K562 (cell line): ENCODE data around the gene BACE1. TPM values are rescaled to one million over a fixed set of nuclear protein-coding genes. Genes with fewer than 3 reads are reported as not detected.

Experiments
- ATAC-seq: fragments of 200-7000 bp; cut with Tn5 transposase; 3 replicates; pipeline ENCODE4 v1.9.1; 2020; ENCODE audit warnings: moderate library complexity
- BruUV-seq: library from RNA; stranded (reverse); fragments of 400-500 nt; replicated peaks from 2 replicates; lab custom pipeline; 2021; lab: Mats Ljungman, UMichigan
- CTCF ChIA-PET: fragments of 300-600 bp; formaldehyde crosslinking; extraction: SDS; loops from one replicate; lab custom pipeline; 2021; ENCODE audit warnings: low intra/inter-chr PET ratio; lab: Yijun Ruan, JAX
- POLR2A ChIA-PET: fragments of 300-600, 350-650 bp; sonication (Branson Sonifier 250); formaldehyde crosslinking; extraction: SDS; loops from one replicate; lab custom pipeline; 2021; ENCODE audit warnings: antibody characterized with exemption, inconsistent platforms; lab: Yijun Ruan, JAX
- DNase-seq, 4 experiments: peaks; one replicate each; pipeline versions ENCODE4 v3.0.0 to v3.0.0-alpha.2; 2011 to 2018; ENCODE audit warnings: low spot score in 3 of 4, mixed read lengths in 3 of 4; ENCODE audit errors: extremely low read depth in 1 of 4
- FAIRE-seq: peaks from 2 replicates; lab custom pipeline; 2011; peaks lifted over from hg19 to GRCh38; lab: Jason Lieb, UNC
- H2AFZ ChIP-seq: 2 replicates; pipeline ENCODE4 v1.6.0; 2011; ENCODE audit warnings: low read depth, low read length, control low read depth, inconsistent platforms
- H3K27ac ChIP-seq: fragments of 200-600 bp; 3 replicates; pipeline ENCODE4 v1.8.0; 2011; ENCODE audit warnings: low read depth, mild to moderate bottlenecking, control low read depth, inconsistent platforms, low read length, moderate library complexity, mixed read lengths; ENCODE audit errors: extremely low read depth
- H3K27me3 ChIP-seq, 2 experiments: fragments of 300-600 bp in 1 of 2; 2 replicates in 1 of 2; 3 replicates in 1 of 2; pipeline versions ENCODE4 v1.6.0 to v1.8.0; 2011; ENCODE audit warnings: inconsistent platforms in 2 of 2, low read length in 2 of 2, mild to moderate bottlenecking in 1 of 2, mixed read lengths in 1 of 2, moderate library complexity in 1 of 2; ENCODE audit not compliant: control insufficient read depth in 2 of 2, insufficient read depth in 2 of 2
- H3K36me3 ChIP-seq: fragments of 300-600 bp; 3 replicates; pipeline ENCODE4 v1.8.0; 2011; ENCODE audit warnings: mild to moderate bottlenecking, low read length, inconsistent platforms; ENCODE audit not compliant: control insufficient read depth, insufficient read depth
- H3K4me1 ChIP-seq, 2 experiments: fragments of 200-600 bp in 1 of 2; replicated peaks in 1 of 2; 2 replicates in 1 of 2; 3 replicates in 1 of 2; pipeline versions ENCODE4 v1.5.1 to v1.8.0; 2011; ENCODE audit warnings: inconsistent platforms in 2 of 2, low read length in 2 of 2, mild to moderate bottlenecking in 1 of 2, mixed read lengths in 1 of 2, moderate library complexity in 1 of 2; ENCODE audit not compliant: control insufficient read depth in 2 of 2, insufficient read depth in 2 of 2
- H3K4me2 ChIP-seq: 2 replicates; pipeline ENCODE4 v1.6.1; 2011; ENCODE audit warnings: low read length, control low read depth, inconsistent platforms, mixed read lengths; ENCODE audit not compliant: insufficient read depth
- H3K4me3 ChIP-seq: fragments of 200-600 bp; sonication (generic), shearing (Covaris generic); 2 replicates; pipeline ENCODE4 v1.5.1; 2016; ENCODE audit warnings: control low read depth, inconsistent platforms
- H3K79me2 ChIP-seq: fragments of 200-600 bp; 3 replicates; pipeline ENCODE4 v1.8.0; 2011; ENCODE audit warnings: low read length, inconsistent platforms; ENCODE audit not compliant: control insufficient read depth, insufficient read depth
- H3K9ac ChIP-seq, 2 experiments: 2 replicates each; pipeline versions ENCODE4 v1.6.0 to v1.6.1; 2011; ENCODE audit warnings: low read depth in 2 of 2, low read length in 2 of 2, control low read depth in 1 of 2, inconsistent platforms in 1 of 2, mild to moderate bottlenecking in 1 of 2, mixed read lengths in 1 of 2; ENCODE audit not compliant: insufficient read depth in 1 of 2
- H3K9me1 ChIP-seq: one replicate; pipeline ENCODE4 v1.6.0; 2011; ENCODE audit warnings: inconsistent platforms, mild to moderate bottlenecking, low read length, moderate library complexity; ENCODE audit not compliant: control insufficient read depth, insufficient read depth
- H3K9me3 ChIP-seq: replicated peaks from 2 replicates; pipeline ENCODE4 v1.5.1; 2011; ENCODE audit warnings: low read depth, low read length, inconsistent platforms; ENCODE audit not compliant: control insufficient read depth, insufficient read depth
- H4K20me1 ChIP-seq: replicated peaks from 2 replicates; pipeline ENCODE4 v1.6.1; 2011; ENCODE audit warnings: low read length, inconsistent platforms, mixed read lengths; ENCODE audit not compliant: control insufficient read depth, insufficient read depth
- SREBF2 ChIP-seq: sonication (generic); formaldehyde crosslinking; IDR thresholded peaks from 2 replicates; pipeline ENCODE4 v1.4.0; 2020; ENCODE audit warnings: mild to moderate bottlenecking, missing genetic modification reagents
- ZBTB40 ChIP-seq, 2 experiments: fragments of 450-650 bp in 1 of 2; sonication (generic) in 1 of 2; formaldehyde crosslinking in 1 of 2; IDR thresholded peaks; 2 replicates each; pipeline versions ENCODE4 v1.7.1 to v1.9.0; 2016 to 2022; ENCODE audit warnings: inconsistent platforms in 1 of 2, mild to moderate bottlenecking in 1 of 2, missing genetic modification reagents in 1 of 2
- ZNF384 ChIP-seq: IDR thresholded peaks from 2 replicates; pipeline ENCODE4 v1.6.1; 2012; ENCODE audit warnings: low read depth, low read length, improper control_type of control experiment
- WGBS: fragments of 100-300 bp; shearing (Covaris generic); methylation state at CpG from one replicate; pipeline ENCODE4 v1.1.6; 2016; ENCODE audit warnings: low coverage, mixed read lengths; ENCODE audit not compliant: insufficient coverage; ENCODE audit errors: missing lambda C conversion rate; 5-methylcytosine and 5-hydroxymethylcytosine counted together
- in situ Hi-C: fragments of 300-500 bp; cut with MboI; formaldehyde crosslinking; loops from 4 replicates; pipeline ENCODE4 v1.15.0; 2018; ENCODE audit warnings: inconsistent platforms, mixed read lengths
- intact Hi-C: fragments of 100-400 bp; cut with micrococcal nuclease; formaldehyde crosslinking; loops from 2 replicates; pipeline ENCODE4 v1.14.2; 2022
- polyA plus RNA-seq, 8 experiments: library from polyadenylated mRNA; depleted of rRNA in 4 of 8; stranded (reverse) in 5 of 8; unstranded in 3 of 8; fragments of >200 nt; fragmentation: Nextera tagmentation in 2 of 8; fragmentation: Illumina TruSeq in 1 of 8; extraction: Ambion mirVana in 2 of 8; extraction: Trizol in 1 of 8; gene quantifications; 2 replicates each; pipeline versions ENCODE4 v1.2.1 to v1.2.3, GENCODE V29; 2011 to 2014; ENCODE audit warnings: inconsistent platforms in 1 of 8, missing spikeins in 1 of 8
- total RNA-seq, 7 experiments: library from RNA; depleted of rRNA in 6 of 7; stranded (reverse); fragments of >200 nt in 6 of 7; fragmentation: Illumina TruSeq in 2 of 7; extraction: Trizol in 2 of 7; gene quantifications; 2 replicates each; pipeline versions ENCODE4 v1.2.1 to v1.2.3, GENCODE V29; 2011 to 2021; ENCODE audit warnings: low replicate concordance in 1 of 7

BACE1 gene
- total and polyA plus RNA-seq, 9 of the 15 experiments (the other 6 are each of a cell fraction or from before 2014, with no cell fraction given) = 0.01 to 0.25 (median 0.16) TPM; not detected in 5

GRCh38 chr11:117335399-117335798, 19.3 kb upstream of the BACE1 start:
- intact Hi-C loops (no loop called here), in situ Hi-C loops (no loop called here)
- Histone ChIP-seq H3K4me2 (no peak overlapping the region), H3K27ac (no peak overlapping the region), H3K4me1 (no peaks in the 10 kb centered on the region), H3K9me3 (no peaks in the 10 kb centered on the region), H3K9me1 (no peaks in the 10 kb centered on the region), H3K9ac (peak overlapping the region in 1 of 2 experiments; percentile 21; a peak in 1 of 4 replicates), H2AFZ (no peak overlapping the region), H3K4me3 (no peak overlapping the region), H4K20me1 (0 out of 2 replicates have a peak, but pooled peaks cover 3% of the 10 kb centered on the region), H3K79me2 (no peaks in the 10 kb centered on the region), H3K27me3 (no peaks in the 10 kb centered on the region), H3K36me3 (0 out of 3 replicates have a peak, but pooled peaks cover 2% of the 10 kb centered on the region)
- no peak for DNase-seq
- FAIRE-seq = no peak
- CTCF ChIA-PET = no interaction called here
- POLR2A ChIA-PET = interaction anchor here (0.6 to 1.2 kb wide), 3 partner anchors 9 to 122 kb away, joined by 3 read pairs; no protein-coding TSS in a partner anchor
- no peak for TF ChIP-seq SREBF2
- peak; percentile 97 for TF ChIP-seq ZNF384
- peak; percentile 92 for TF ChIP-seq ZBTB40 (IDR thresholded peaks at IDR 0.05)
- TF ChIP-seq ZBTB40 (CRISPR knock-in tag; IDR thresholded peaks at IDR 0.05) = peak; percentile 88
- no peak for ATAC-seq
- no TSS peak for BruUV-seq
- 79% methylated on average over 4 of the region's 5 CpGs for WGBS
